GM18508 (cell line): ENCODE results near the gene POLR1C.
"Not testable (repeated sequence)": the region's sequence is repeated elsewhere in the genome, so short reads cannot be mapped to it uniquely, and the experiment has no call there.

Experiments
- ATAC-seq: cut with Tn5 transposase; IDR thresholded peaks from one replicate; pipeline ENCODE4 v1.9.1; 2021; ENCODE audit warnings: moderate number of reproducible peaks; ENCODE audit not compliant: insufficient read depth, unreplicated experiment

The POLR1C gene

DNA sequence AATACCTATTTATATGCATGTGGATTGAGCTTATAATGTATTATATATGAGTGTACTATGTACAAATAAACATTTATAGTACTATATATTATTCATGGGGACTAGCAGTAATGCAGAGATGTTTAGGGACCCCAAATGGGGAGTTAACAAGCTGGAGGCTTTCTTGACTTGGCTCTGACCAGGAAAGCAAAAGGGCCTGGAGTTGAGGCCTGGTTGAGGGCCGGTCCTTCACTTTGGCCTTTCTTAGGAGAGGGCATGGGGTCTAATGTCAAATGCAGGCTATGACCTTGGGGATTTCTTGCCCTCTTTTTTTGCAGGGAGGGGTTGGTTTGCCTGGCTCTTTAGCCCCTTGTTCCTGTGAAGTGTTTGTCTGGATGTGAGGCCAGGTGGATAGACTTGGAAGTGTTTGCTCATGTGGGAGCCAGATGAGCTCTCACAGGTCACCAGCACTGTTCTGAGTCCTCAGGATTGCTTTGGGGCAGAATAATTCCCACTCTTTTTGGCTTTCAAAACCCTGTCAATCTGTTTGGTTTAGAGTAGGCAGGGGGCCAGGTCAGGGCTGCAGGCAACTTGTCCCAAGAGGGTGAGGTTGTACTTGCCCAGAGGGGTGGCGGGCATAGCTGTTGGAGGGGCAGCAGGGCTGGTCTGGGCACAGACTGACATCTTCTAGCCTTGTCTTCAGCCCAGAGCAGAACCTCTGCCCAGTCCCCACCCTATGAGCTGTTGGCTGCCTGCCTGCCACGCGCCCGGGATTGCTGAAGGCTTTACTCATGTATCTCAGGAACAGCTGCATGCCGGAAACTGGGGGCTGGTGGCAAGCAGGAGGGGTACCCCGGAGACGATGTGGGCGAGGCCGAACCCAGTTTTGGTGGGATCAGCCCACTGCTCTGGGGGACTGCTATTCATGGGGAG, 24.9 kb upstream of the POLR1C start:
- ATAC-seq: no peak

DNA sequence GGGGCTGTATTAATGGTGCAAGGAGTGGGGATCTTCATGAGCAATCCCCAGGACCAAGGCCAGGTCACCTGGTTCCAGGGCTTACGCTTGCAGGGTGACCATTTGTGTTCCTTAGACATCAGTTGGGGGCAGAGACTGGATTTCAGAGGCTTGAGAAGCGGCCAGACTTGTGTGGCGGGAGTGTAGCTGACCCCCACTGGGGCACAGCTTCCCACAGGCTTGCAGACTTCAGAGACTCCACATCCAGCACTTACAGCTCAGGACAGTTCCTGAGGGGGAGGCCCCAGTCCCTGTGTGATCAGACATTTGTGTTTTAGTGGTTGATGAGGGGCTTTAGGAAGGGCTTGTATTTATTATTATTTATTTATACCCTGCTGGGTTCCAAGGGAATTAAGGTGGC, 24.2 kb upstream of the POLR1C start:
- ATAC-seq: no peak

DNA sequence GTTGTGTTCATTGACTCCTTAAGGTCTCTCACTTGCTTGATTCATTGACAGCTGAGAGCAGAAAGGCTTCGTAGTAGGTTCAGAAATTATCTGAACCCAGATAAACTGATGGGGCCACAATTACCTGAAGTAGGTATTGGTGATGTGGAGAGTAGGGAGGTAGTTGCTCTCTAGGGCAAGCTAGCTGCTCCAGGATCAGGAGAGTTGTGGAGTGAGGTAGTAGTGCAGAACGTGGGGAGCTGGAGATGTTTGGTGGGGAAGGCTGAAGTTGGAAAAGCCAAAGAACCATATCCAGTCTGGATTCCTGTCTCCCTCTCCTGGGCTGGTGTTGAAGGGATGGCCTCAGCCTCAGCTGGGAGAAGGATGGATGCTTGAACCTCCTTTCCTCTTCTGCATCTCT, 23.7 kb upstream of the POLR1C start:
- no peak for ATAC-seq

DNA sequence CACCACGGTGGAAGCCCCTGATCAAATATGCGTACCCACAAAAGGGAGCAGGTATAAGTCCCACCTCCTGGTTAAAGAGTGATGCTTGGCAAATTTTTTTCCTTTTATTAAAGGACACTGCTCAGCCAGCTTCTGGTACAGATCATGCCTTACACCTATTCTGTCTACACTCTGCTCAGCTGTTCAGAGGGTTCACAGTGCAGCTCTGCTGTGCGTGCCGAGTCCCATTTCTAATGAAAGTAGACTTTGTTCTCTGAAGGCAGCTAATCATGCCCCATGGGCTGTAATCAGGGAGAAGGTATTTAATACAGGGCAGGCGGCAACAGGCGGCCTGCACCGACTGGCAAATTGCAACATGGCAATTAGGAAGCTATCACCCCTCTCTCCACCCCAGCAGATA, 23.1 kb upstream of the POLR1C start:
- ATAC-seq: no peak

DNA sequence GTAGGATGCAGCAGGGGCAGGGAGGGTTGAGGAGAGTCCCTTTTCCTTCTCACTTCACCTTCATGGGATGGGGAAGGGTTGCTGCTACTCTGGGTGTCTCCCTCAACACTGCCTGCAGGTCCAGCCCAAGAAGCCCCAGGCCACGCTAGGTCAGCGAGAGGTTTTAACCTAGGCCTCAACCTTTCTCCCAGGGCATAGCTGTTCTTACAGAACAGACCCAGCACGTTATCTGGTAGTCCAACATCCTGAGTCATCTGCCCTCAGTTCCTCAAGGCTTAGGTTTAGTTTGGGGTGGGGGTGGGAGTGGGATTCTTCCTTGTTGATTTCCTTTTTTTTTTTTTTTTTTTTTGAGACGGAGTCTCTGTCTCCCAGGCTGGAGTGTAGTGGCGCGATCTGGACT, 22.6 kb upstream of the POLR1C start:
- no peak for ATAC-seq

DNA sequence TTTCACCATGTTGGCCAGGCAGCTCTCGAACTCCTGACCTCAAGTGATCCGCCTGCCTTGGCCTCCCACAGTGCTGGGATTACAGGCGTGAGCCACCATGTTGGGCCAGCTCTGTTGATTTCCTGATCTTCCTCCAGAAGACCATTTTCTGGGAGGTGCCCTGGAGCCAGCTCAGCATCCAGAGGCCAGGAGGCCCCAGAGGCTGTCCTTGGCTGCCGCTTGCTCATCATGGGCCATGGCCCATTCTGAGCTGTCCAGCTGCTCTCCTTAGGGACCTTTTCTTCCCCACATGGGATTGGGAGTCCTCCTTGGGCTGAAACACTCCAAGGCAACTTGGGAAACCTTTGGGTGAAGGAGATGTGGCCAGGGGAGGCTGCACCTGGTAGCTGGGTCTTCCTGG, 22.1 kb upstream of the POLR1C start:
- ATAC-seq: no peak

DNA sequence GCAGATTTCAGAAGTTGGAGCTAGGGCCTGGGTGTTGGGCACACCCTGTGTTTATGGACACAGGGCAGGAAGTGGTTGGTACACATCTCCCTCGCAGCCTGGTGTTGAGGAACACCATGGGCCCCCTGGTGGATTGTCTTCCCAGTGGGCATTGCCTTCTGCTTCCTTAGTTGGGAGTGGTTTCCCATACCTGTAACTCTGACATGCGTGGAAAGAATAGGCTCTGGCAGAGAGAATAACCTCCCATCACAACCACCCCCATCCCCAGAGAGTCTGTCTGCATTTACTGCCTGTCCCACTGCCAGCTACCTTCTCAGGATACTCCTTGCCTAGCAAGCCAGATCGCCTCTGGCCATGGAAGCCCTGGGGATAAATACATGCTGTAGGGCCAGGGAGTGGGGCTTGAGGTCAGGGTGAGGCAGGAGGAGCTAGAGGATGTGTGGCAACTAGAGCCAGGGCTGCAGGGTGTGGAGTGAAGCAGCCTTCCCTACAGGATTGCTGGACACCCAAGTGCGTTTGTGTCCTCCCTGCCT, 21.4 kb upstream of the POLR1C start:
- no peak for ATAC-seq

DNA sequence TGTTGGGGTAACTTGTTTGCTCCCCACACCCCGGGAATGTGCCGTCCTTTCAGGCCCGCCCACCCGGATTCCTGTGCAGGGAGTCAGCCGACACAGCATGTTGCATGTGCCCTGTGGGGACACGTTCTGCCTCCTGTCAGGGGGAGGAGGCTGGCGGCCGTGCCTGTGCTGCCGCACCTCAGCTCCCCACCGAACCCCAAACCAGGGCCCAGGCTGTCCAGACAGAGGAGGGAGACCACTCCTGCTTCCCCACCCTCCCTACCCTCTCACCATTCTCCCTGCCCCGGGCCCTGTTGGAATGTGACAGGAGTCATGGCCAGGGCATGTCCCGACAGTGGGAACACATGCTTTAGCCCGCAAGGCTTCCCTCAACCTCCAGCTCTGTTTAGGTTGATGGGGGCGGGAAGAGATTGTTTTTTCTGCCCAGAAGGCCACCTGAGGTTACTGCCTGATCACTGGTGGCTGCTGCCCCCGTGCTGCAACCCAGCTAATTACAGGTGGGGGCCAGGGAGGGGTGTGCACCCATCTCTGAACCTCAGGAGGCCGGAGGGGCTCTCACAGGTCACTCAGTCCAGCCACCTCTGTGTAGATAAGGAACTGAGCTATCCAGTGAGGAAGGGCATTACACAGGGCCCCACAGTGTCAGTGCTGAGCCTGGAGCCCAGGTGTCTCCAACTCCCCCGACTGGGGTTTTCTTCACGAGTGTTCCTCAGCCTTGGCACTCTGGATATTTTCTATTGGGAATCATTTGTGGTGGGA, 20.3 kb upstream of the POLR1C start:
- ATAC-seq: no peak

DNA sequence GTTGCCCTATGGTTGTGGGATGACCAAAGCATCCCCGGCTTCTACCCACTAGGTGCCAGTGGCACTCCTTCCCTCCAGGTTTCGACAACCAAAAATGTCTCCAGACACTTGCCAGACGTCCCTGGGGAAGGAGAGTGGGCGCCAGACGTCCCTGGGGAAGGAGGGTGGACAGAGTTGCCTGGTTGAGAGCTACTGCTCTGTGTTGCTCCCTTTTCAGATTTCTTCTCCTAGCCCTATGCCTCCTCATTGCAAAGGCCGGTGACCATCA, 19.8 kb upstream of the POLR1C start:
- no peak for ATAC-seq

DNA sequence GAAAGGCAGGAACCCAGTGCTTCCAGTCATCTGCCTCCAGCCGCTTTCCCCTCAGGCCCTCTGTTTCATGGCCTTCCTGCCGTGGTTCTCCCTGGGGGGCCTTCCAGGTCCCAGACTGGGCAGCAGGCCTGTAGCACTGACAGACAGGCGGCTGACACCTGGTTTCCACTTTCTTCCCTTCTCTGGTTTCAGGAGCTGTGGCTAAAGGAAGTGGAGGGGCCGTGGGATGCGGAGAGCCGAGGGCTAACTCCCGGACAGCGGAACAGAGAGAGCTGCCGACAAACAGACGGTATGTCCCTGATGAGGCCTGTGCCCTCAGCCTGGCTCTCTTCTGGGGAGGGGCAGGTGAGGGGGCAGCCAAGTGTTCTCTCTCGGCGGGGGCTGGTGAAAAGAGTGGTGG, 19.2 kb upstream of the POLR1C start:
- ATAC-seq: no peak

DNA sequence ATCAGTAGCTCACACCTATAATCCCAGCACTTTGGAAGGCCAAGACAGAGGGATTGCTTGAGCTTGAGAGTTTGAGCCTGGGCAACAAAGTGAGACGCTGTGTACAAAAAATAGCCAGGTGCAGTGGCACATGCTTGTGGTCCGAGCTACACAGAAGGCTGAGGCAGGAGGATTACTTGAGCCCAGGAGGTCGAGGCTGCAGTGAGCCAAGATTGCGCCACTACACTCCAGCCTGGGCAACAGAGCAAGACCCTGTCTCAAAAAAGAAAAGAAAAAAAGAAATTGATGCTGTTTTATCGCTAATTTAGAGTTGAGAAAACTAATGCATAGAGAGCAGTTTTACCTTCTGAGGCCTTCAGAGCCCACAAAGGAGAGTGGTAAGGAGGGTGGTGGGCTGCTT, 18.6 kb upstream of the POLR1C start:
- not testable (repeated sequence) for ATAC-seq

DNA sequence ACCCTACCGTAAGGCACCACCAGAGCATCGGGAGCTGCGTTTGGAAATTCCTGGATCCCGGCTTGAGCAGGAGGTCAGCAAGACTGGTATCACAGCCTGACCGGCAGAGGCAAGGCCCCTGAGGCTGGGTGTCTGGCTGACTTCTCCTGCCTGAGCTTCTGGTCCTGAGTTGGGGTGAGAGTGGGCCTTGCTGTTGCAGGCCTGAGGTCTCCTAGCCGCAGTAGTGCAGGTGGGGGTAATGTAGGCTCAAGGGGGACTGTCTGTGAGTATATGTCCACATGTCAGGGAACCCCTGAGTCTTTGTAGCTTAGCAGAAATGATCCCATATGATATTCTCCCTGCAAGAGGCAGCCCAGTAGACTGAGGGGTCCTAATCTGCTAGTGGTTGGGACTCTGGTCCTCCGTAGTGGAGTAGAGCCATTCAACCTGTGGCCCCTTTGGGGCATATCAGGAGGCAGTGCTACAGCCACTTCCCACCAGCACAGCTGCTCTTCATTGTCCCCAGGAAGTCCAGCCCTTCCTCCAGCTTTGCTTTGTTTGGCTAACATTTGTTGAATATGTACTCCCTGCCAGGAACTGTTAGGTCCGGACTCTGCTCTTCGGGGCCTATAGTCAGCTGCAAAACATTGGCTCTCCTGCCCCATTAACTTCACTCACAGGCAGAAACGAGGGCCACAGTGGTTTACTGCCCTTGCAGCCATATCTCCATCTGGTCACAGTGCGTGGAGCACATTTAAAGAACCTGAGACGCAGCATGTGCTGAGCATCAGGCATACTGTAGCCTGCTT, 17.7 kb upstream of the POLR1C start:
- ATAC-seq: no peak

DNA sequence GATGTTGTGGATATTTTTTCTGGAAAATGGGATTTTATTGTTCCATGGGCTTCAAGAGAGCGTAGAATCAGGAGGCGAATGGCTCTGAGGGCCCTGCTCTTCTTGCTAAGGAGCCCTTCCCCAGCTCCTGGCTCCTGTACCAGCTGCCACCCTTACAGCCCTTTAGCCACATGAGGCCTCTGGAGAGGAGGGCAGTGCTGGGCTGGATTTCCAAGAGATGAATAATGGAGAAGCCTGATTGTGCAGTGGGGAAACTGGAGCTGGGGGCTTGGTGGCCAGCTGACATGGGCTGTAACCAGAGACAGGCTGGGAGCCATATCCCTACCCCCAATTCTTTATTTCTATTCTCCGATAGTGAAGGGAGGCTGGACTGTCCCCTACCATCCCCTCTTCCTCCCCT, 16.0 kb upstream of the POLR1C start:
- ATAC-seq: no peak

DNA sequence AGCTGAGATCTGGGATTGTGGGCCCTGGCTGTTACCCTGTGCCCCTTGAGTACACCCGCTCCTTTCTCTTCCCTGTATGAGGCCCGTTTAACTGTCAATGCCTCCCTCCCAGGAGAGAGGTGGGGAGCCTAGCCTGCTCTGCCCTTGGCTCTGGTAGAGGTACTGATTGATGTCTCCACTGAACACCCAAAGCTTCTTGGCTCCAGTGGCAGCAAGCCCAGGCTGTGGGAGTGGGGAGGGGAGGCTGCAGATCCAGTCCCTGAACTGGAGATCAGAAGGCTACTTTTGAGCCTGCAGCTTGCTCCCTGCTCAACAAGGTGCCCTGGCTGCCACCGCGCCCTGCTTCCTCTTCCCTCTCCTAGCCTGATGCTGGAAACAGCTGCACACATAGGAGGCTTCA, 14.2 kb upstream of the POLR1C start:
- no peak for ATAC-seq

DNA sequence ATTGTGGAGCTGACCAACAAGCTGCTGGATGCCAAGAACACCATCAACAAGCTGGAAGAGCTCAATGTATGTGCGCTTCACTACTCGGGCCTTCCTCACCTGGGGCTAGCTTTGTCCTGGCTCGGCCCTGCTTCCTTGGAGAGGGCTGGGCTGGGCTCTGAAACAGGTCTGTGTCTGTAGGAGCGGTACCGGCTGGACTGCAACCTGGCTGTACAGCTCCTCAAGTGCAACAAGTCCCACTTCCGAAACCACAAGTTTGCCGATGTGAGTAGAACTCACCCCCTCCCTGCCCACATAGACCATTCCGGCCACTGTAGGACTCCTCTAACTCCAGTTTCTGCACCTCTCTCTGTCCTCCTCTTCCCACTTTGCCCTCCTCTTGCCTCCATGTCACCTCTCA, 13.4 kb upstream of the POLR1C start:
- ATAC-seq: no peak

DNA sequence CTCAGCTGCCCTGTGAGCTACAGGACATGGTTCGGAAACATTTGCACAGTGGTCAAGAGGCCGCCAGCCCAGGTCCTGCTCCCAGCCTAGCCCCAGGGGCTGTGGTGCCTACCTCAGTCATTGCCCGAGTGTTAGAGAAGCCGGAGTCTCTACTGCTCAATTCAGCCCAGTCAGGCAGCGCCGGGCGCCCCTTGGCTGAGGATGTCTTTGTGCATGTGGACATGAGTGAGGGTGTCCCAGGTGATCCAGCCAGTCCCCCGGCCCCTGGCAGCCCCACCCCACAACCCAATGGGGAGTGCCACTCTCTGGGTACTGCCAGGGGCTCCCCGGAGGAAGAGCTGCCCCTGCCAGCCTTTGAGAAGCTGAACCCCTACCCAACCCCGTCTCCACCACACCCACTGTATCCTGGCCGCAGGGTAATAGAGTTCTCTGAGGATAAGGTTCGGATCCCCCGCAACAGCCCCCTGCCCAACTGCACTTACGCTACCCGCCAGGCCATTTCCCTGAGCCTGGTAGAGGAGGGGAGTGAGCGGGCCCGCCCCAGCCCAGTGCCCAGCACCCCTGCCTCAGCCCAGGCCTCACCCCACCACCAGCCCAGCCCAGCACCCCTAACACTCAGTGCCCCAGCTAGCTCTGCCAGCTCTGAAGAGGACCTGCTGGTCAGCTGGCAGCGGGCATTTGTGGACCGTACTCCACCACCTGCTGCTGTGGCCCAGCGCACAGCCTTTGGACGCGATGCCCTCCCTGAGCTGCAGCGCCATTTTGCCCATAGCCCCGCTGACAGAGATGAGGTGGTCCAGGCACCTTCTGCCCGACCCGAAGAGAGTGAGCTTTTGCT, 11.9 kb upstream of the POLR1C start:
- no peak for ATAC-seq

DNA sequence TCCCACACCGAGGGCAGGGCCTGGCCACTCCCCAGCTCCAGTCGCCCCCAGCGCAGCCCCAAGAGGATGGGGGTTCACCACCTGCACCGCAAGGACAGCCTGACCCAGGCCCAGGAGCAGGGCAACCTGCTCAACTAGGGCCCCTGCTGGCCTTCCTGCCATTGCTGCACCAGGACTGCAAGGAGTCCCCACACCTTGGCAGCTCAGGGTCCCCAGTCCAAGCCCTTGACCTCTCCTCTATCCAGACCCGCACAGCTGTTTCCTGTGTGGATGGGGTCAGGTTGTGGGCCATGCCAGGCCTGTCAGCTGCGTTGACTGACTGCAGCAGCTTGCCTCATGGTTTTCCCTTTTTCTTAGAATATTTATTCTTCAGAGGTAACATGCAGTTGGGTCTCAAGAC, 11.2 kb upstream of the POLR1C start:
- no peak for ATAC-seq

DNA sequence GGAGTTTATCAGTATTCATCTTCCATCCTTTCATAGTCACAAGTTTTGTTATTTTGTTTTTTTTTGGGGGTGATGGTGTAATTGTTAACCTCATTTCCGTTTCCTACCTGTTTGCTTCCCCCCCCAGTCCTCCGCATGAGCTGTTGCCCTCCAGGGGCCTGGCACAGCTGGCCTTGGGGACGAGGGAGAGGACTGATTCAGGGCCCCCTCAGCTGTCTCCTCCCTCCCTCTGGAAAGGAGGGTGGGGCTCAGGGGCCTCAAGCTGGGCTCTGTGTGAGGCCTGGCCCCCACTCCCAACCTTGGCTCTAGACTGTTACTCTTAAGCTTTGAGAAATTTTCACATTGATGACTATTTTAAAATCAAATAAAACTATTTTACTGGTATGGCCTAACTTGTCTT, 10.7 kb upstream of the POLR1C start:
- no peak for ATAC-seq

DNA sequence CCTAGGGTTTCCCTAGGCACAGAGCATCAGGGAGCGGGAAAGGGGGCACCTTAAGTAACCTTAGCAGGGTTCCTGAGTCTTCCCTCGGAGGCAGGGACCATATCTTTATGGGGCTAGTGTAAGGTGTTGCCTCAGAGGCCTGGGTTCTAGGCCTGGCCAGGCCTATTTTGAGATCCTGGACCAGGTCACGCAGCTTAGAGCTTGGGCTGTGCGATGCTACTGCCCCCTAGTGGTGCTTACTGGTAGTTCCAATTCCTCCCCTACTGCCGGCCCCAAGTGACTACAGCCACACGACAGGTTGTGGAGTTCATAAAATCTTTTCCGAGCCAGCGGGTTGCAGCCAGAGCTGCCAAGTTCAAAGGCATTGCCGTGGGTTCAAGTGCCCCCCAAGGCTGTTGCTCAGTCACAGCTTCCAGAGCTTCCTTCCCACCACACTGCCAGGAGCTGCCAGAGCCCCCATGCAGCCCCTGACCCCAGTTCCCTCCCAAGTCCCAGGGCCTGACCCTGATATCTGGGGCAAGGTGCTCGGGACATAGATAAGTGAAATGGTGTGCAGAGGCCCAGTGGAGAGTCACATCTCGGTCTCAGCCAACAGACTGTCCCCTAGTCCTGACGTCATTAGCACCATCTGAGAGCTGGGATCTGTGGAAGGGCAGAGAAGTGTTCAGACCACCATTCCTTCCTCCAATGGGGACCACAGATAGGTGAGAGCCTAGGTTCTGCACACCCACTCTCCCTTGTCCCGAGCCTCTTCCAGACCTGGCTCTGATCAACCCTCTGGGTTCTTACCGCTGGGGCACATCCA, 10.0 kb upstream of the POLR1C start:
- no peak for ATAC-seq
